ENCODE results near the gene TP53TG3C.
"Not testable (repeated sequence)": the region's sequence is repeated elsewhere in the genome, so short reads cannot be mapped to it uniquely, and the experiment has no call there.

The TP53TG3C gene, protein sequence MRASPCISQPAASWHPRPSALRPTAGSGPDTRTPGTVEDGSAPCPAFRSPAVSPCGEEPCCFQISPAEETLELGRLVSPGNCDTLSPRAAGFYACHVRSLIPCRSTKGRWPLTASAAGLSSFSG

DNA sequence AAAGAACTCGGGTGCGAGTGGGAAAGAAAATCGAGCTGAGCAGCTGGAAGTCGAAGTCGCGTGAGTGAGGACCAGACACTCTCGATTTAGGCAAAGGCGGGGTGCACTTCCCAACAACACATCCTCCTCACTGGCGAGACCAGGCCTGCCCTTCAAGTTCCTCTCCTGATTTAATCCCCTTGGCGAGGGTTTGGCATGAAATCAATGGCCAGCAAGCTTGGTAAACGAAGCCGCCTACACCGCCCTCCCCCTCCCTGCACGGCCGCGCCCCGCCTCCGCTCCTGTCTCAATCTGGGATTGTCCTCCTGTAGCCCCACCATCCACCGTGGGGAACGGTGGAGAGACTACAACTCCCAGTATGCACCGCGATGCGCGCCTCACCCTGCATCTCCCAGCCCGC, at the start of gene TP53TG3C:
TSS of gene TP53TG3C (plus strand) at position 301 of the 400 bp plus-strand sequence. CDS start at position 369, 68 bp downstream.
- not testable (repeated sequence) for DNase-seq
